Progenitor cell of endocrine pancreas (in vitro differentiated cells): ENCODE data around the gene MTREX. TPM values are rescaled to one million over a fixed set of nuclear protein-coding genes. Genes with fewer than 3 reads are reported as not detected.

Experiments used
- DNase-seq: peaks from one replicate; pipeline ENCODE4 v3.0.0; 2021; ENCODE audit warnings: low spot score; ENCODE audit not compliant: unreplicated experiment
- H3K27ac Mint-ChIP-seq: 2 replicates; pipeline ENCODE4 v1.8.0; 2021; ENCODE audit warnings: mild to moderate bottlenecking, moderate library complexity, mixed read lengths
- H3K27me3 Mint-ChIP-seq: 2 replicates; pipeline ENCODE4 v1.8.0; 2021; ENCODE audit warnings: mixed read lengths
- H3K36me3 Mint-ChIP-seq: 2 replicates; pipeline ENCODE4 v1.8.0; 2022; ENCODE audit warnings: mixed read lengths; ENCODE audit not compliant: insufficient read depth
- H3K4me1 Mint-ChIP-seq: 2 replicates; pipeline ENCODE4 v1.8.0; 2021; ENCODE audit warnings: low read depth, mixed read lengths
- H3K4me3 Mint-ChIP-seq: 2 replicates; pipeline ENCODE4 v1.8.0; 2021; ENCODE audit warnings: low read depth, mild to moderate bottlenecking, moderate library complexity, mixed read lengths
- H3K9me3 Mint-ChIP-seq: 2 replicates; pipeline ENCODE4 v1.8.0; 2021; ENCODE audit warnings: low read depth, mixed read lengths
- CTCF ChIP-seq: fragments of 200-600 bp; sonication (generic); IDR thresholded peaks from one replicate; pipeline ENCODE4 v1.5.0; 2021; ENCODE audit warnings: antibody characterized with exemption, mild to moderate bottlenecking; ENCODE audit not compliant: unreplicated experiment
- total RNA-seq: library from RNA; stranded (reverse); gene quantifications from 2 replicates; pipeline ENCODE4 v1.2.1, GENCODE V29; 2021

The MTREX gene
- total RNA-seq, 1 donor from 2014 or later = 75.5 TPM

DNA sequence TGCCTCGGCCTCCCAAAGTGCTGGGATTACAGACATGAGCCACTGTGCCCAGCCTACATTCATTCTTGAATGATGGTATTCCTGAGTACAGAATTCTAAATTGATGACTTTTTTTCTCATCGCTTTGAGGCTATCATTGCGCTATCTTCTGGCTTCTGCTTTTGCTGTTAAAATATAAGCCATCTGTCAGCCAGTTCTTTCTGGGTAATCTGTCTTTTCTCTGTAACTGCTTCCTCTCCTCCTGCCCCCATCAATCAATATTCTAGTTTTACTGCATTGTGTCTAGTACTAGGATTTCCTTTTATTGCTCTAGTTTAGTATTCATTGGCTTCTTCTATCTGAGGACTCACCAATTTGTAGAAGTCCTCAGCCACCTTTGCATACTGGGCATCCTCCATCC is 138.0 kb downstream of the MTREX start:
- H3K9me3 Mint-ChIP-seq = no peaks in the 10 kb centered on the region
- no peak for DNase-seq
- H3K27ac Mint-ChIP-seq = no peak overlapping the region
- no peaks in the 10 kb centered on the region for H3K27me3 Mint-ChIP-seq
- no peak for TF ChIP-seq CTCF
- no peak overlapping the region for H3K4me3 Mint-ChIP-seq
- peaks cover 2% of the 10 kb centered on the region for H3K36me3 Mint-ChIP-seq
- H3K4me1 Mint-ChIP-seq = peaks cover 5% of the 10 kb centered on the region

- Mint-ChIP-seq H3K36me3 (peaks cover 2% of the 10 kb centered on the region), H3K9me3 (no peaks in the 10 kb centered on the region), H3K27ac (no peak overlapping the region), H3K27me3 (no peaks in the 10 kb centered on the region), H3K4me3 (no peak overlapping the region), H3K4me1 (peaks cover 5% of the 10 kb centered on the region)
- DNase-seq = no peak
- TF ChIP-seq CTCF = no peak
Observed at GRCh38 chr5:55446640-55447351, 139.0 kb downstream of the MTREX start.

DNA sequence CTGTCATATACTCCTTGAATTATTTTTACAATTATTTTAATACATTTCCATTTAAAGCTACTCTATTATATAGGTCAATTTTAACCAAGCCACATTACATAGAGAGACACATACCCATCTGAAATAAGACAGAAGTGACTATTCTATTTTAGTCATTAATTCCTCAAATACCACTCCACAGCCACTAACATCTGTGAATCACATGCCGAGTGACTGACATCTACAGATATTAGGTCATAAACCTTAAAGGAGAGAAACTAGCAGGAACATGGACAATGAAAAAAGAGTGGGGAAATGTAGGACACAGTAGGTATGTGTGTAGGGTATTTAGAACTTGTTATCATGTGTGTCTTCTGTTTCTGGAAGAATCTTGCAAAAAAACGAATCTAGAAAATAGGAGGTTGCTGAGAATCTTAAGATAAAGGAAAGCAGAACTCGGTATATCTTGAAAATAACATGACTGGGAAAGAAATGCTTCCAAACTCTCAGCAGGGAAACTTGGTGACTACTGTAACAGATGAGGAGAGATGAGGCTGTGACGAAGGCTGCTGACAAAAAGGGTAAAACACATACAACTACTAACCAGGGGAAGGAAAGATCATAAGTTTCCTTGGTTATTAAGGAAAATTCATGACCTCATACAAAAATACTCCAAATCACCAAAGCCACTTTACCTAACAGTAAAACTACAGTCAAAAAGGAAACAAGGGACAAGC is 142.4 kb downstream of the MTREX start:
- TF ChIP-seq CTCF = no peak
- Mint-ChIP-seq H3K4me1 (peaks cover 5% of the 10 kb centered on the region), H3K36me3 (peaks cover 2% of the 10 kb centered on the region), H3K27ac (no peak overlapping the region), H3K27me3 (no peaks in the 10 kb centered on the region), H3K9me3 (no peaks in the 10 kb centered on the region), H3K4me3 (no peak overlapping the region)
- DNase-seq = no peak

DNA sequence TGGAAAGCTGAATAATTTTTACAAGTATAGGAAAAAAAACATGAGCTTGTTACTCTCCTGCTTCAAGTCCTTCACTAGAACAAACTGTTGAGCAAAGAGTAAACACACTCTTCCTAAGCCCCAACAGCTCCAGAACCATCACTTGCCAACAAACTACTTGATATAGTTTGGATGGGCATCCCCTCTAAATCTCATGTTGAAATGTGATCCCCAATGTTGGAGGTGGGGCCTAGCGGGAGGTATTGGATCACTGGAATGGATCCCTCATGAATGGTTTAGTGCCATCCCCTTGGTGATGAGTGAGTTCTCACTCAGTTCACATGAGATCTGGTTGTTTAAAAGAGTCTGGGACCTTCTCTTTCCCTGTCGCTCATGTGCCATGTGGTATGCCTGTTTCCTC is 144.2 kb downstream of the MTREX start:
- Mint-ChIP-seq H3K36me3 (peaks cover 2% of the 10 kb centered on the region), H3K27ac (no peak overlapping the region), H3K4me3 (no peak overlapping the region), H3K9me3 (no peaks in the 10 kb centered on the region), H3K27me3 (no peaks in the 10 kb centered on the region), H3K4me1 (no peaks in the 10 kb centered on the region)
- no peak for DNase-seq
- TF ChIP-seq CTCF = no peak

DNA sequence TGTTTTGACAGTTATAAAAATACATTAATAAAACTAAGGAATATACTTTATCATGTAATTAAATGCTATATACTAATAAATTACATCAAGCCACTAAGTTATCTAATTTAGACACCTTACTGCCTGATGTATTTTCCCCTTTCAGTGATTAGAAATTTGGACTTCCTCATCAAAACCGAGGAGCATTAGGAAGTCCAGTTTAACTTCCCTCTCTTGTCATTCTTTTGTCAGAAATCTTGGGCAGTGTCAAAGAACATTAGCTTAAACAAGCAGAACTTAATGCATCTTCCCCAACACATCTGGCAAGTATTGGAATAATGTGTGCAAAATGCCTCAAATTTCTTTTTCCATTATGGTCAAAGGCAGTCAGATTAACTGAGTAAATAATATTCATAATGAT is 145.4 kb downstream of the MTREX start:
- no peak for TF ChIP-seq CTCF
- Mint-ChIP-seq H3K36me3 (peaks cover 2% of the 10 kb centered on the region), H3K4me1 (no peaks in the 10 kb centered on the region), H3K4me3 (no peak overlapping the region), H3K27ac (no peak overlapping the region), H3K9me3 (no peaks in the 10 kb centered on the region), H3K27me3 (no peaks in the 10 kb centered on the region)
- DNase-seq = no peak
